Gastrocnemius medialis (tissue), 4 donors: ENCODE results near the gene VPS8.

Experiments used
- POLR2A ChIP-seq, 2 donors: fragments of 450-650 bp; IDR thresholded peaks; one replicate each; pipeline ENCODE4 v1.6.1; 2017; ENCODE audit warnings: antibody characterized with exemption in 2 of 2, mild to moderate bottlenecking in 2 of 2, moderate library complexity in 2 of 2
- TF ChIP-seq, protein P1 (sequence below), 5 experiments: fragments of 450-650 bp in 3 of 5; fragments of 200-600 bp in 2 of 5; sonication (generic) in 2 of 5; IDR thresholded peaks in 4 of 5; conservative IDR thresholded peaks in 1 of 5; 1 replicate in 4 of 5; 2 replicates in 1 of 5; pipeline ENCODE4 v1.5.1; 2016 to 2019; ENCODE audit warnings: antibody characterized with exemption in 5 of 5, mild to moderate bottlenecking in 3 of 5, moderate library complexity in 3 of 5

- no peak for TF ChIP-seq POLR2A (IDR thresholded peaks at IDR 0.05)
- TF ChIP-seq, protein P1, sequence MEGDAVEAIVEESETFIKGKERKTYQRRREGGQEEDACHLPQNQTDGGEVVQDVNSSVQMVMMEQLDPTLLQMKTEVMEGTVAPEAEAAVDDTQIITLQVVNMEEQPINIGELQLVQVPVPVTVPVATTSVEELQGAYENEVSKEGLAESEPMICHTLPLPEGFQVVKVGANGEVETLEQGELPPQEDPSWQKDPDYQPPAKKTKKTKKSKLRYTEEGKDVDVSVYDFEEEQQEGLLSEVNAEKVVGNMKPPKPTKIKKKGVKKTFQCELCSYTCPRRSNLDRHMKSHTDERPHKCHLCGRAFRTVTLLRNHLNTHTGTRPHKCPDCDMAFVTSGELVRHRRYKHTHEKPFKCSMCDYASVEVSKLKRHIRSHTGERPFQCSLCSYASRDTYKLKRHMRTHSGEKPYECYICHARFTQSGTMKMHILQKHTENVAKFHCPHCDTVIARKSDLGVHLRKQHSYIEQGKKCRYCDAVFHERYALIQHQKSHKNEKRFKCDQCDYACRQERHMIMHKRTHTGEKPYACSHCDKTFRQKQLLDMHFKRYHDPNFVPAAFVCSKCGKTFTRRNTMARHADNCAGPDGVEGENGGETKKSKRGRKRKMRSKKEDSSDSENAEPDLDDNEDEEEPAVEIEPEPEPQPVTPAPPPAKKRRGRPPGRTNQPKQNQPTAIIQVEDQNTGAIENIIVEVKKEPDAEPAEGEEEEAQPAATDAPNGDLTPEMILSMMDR (IDR thresholded peaks at IDR 0.05 in 4 of 5, conservative IDR thresholded peaks at IDR 0.05 in 1 of 5) = no peak
Observed at GRCh38 chr3:184937611-184938010, 125.6 kb downstream of the VPS8 start.
